HepG2 (cell line): Measurements from ENCODE around the gene TFDP2. TPM values are rescaled to one million over a fixed set of nuclear protein-coding genes. Genes with fewer than 3 reads are reported as not detected.

ENCODE experiments used
- ATAC-seq: fragments of 200-7000 bp; cut with Tn5 transposase; 3 replicates; pipeline ENCODE4 v1.9.1; 2020; ENCODE audit warnings: mild to moderate bottlenecking, moderate library complexity
- BruUV-seq: library from RNA; stranded (reverse); fragments of 400-500 nt; replicated peaks from 2 replicates; lab custom pipeline; 2021; lab: Mats Ljungman, UMichigan
- CTCF ChIA-PET: fragments of 300-600 bp; formaldehyde crosslinking; extraction: SDS; loops from one replicate; lab custom pipeline; 2021; ENCODE audit warnings: low total read pairs, inconsistent platforms, low intra/inter-chr PET ratio; lab: Yijun Ruan, JAX
- POLR2A ChIA-PET: fragments of 350-600 bp; sonication (Branson Sonifier 250); formaldehyde crosslinking; loops from one replicate; lab custom pipeline; 2020; ENCODE audit warnings: antibody characterized with exemption, inconsistent platforms; lab: Yijun Ruan, JAX
- DNase-seq: peaks from one replicate; pipeline ENCODE4 v3.0.0-alpha.2; 2015; ENCODE audit warnings: low spot score
- FAIRE-seq: peaks from 3 replicates; lab custom pipeline; 2011; peaks lifted over from hg19 to GRCh38; lab: Jason Lieb, UNC
- H2AFZ ChIP-seq: one replicate; pipeline ENCODE4 v1.6.1; 2011; ENCODE audit warnings: low read length, inconsistent platforms
- H3K27ac ChIP-seq: fragments of 300-600 bp; 3 replicates; pipeline ENCODE4 v1.8.0; 2011; ENCODE audit warnings: mixed run types, mild to moderate bottlenecking, mixed read lengths, low read length, inconsistent platforms; ENCODE audit not compliant: insufficient read depth; ENCODE audit errors: extremely low read length
- H3K27me3 ChIP-seq, 2 experiments: fragments of 200-600 bp in 1 of 2; 2 replicates in 1 of 2; 3 replicates in 1 of 2; pipeline versions ENCODE4 v1.6.0 to v1.8.0; 2011; ENCODE audit warnings: low read length in 2 of 2, mild to moderate bottlenecking in 2 of 2, moderate library complexity in 2 of 2, inconsistent platforms in 1 of 2; ENCODE audit not compliant: insufficient read depth in 2 of 2, control insufficient read depth in 1 of 2
- H3K36me3 ChIP-seq, 2 experiments: fragments of 200-600 bp in 1 of 2; replicated peaks in 1 of 2; 2 replicates in 1 of 2; 3 replicates in 1 of 2; pipeline versions ENCODE4 v1.5.1 to v1.8.0; 2011; ENCODE audit warnings: low read length in 2 of 2, inconsistent platforms in 1 of 2; ENCODE audit not compliant: insufficient read depth in 2 of 2, control insufficient read depth in 1 of 2
- H3K4me1 ChIP-seq: 2 replicates; pipeline ENCODE4 v1.5.1; 2012; ENCODE audit warnings: low read length, inconsistent platforms; ENCODE audit not compliant: insufficient read depth
- H3K4me2 ChIP-seq: 2 replicates; pipeline ENCODE4 v1.6.0; 2011; ENCODE audit warnings: low read depth, low read length, inconsistent platforms
- H3K4me3 ChIP-seq, 3 experiments: fragments of 200-600 bp in 1 of 3; sonication (generic), shearing (Covaris generic) in 1 of 3; replicated peaks in 1 of 3; 2 replicates each; pipeline ENCODE4 v1.5.1; 2011 to 2016; ENCODE audit warnings: low read length in 3 of 3, inconsistent platforms in 2 of 3, low read depth in 2 of 3, mild to moderate bottlenecking in 2 of 3, control low read depth in 1 of 3, mixed read lengths in 1 of 3; ENCODE audit not compliant: insufficient read depth in 1 of 3
- H3K79me2 ChIP-seq: one replicate; pipeline ENCODE4 v1.6.1; 2011; ENCODE audit warnings: low read length, inconsistent platforms; ENCODE audit not compliant: insufficient read depth
- H3K9ac ChIP-seq: 2 replicates; pipeline ENCODE4 v1.6.0; 2011; ENCODE audit warnings: mild to moderate bottlenecking, low read depth, low read length, inconsistent platforms; ENCODE audit not compliant: insufficient read depth
- H3K9me3 ChIP-seq: 2 replicates; pipeline ENCODE4 v1.5.1; 2012; ENCODE audit warnings: mild to moderate bottlenecking, low read length
- H4K20me1 ChIP-seq: 2 replicates; pipeline ENCODE4 v1.6.0; 2011; ENCODE audit warnings: inconsistent platforms, mild to moderate bottlenecking, low read length, moderate library complexity; ENCODE audit not compliant: insufficient read depth
- BRD4 ChIP-seq: sonication (generic); formaldehyde crosslinking; IDR thresholded peaks from 2 replicates; pipeline ENCODE4 v1.4.0; 2020; ENCODE audit warnings: missing genetic modification reagents
- MED8 ChIP-seq: sonication (generic); formaldehyde crosslinking; IDR thresholded peaks from 2 replicates; pipeline ENCODE4 v1.8.1; 2023; ENCODE audit warnings: mild to moderate bottlenecking, missing genetic modification reagents; ENCODE audit not compliant: insufficient replicate concordance
- NR2F6 ChIP-seq, 2 experiments: IDR thresholded peaks; 2 replicates each; pipeline ENCODE4 v1.6.1; 2016; ENCODE audit warnings: antibody characterized with exemption in 1 of 2, mild to moderate bottlenecking in 1 of 2
- PAX8 ChIP-seq: sonication (generic); formaldehyde crosslinking; IDR thresholded peaks from 2 replicates; pipeline ENCODE4 v1.8.0; 2022; ENCODE audit warnings: mild to moderate bottlenecking, missing genetic modification reagents, borderline replicate concordance
- RBM39 ChIP-seq: fragments of 200-400 bp; formaldehyde crosslinking; IDR thresholded peaks from one replicate; pipeline ENCODE4 v1.6.1; 2018; ENCODE audit warnings: antibody characterized with exemption, mild to moderate bottlenecking, low read depth, low read length; ENCODE audit not compliant: poor library complexity, severe bottlenecking
- SMAD9 ChIP-seq: sonication (generic); formaldehyde crosslinking; IDR thresholded peaks from 2 replicates; pipeline ENCODE4 v1.5.1; 2020; ENCODE audit warnings: mild to moderate bottlenecking, missing genetic modification reagents
- TAF15 ChIP-seq: fragments of 200-400 bp; formaldehyde crosslinking; IDR thresholded peaks from one replicate; pipeline ENCODE4 v1.6.1; 2018; ENCODE audit warnings: mild to moderate bottlenecking, low read depth, low read length; ENCODE audit not compliant: poor library complexity, severe bottlenecking
- ZNF121 ChIP-seq: sonication (generic); formaldehyde crosslinking; IDR thresholded peaks from 2 replicates; pipeline ENCODE4 v1.5.0; 2020; ENCODE audit warnings: mild to moderate bottlenecking, missing genetic modification reagents
- WGBS: methylation state at CpG from one replicate; pipeline ENCODE4 v1.1.6; 2017; ENCODE audit warnings: low lambda C conversion rate; 5-methylcytosine and 5-hydroxymethylcytosine counted together
- in situ Hi-C: cut with HindIII; loops from 2 replicates; pipeline ENCODE4 v1.10.0; 2017; ENCODE audit warnings: low pct_unique_long_range_greater_than_20kb; ENCODE audit not compliant: extremely low pct_ligation_motif_present
- intact Hi-C: fragments of 100-400 bp; cut with micrococcal nuclease; formaldehyde crosslinking; loops from one replicate; pipeline ENCODE4 v1.10.0; 2022; ENCODE audit not compliant: unreplicated experiment
- polyA plus RNA-seq, 8 experiments: library from polyadenylated mRNA; depleted of rRNA in 3 of 8; stranded (reverse) in 7 of 8; unstranded in 1 of 8; fragments of >200 nt; fragmentation: Illumina TruSeq in 4 of 8; extraction: Trizol in 4 of 8; gene quantifications; 2 replicates each; pipeline versions ENCODE4 v1.2.1 to v1.2.3, GENCODE V29; 2011 to 2016; ENCODE audit warnings: low read depth in 4 of 8, missing spikeins in 1 of 8, mixed read lengths in 1 of 8; ENCODE audit not compliant: insufficient read depth in 1 of 8
- total RNA-seq, 5 experiments: library from RNA; depleted of rRNA; stranded (reverse); fragments of >200 nt; fragmentation: Illumina TruSeq; extraction: Trizol; gene quantifications; 2 replicates each; pipeline ENCODE4 v1.2.3, GENCODE V29; 2016; ENCODE audit warnings: low read depth in 1 of 5
- TF ChIP-seq, protein P1 (sequence below): sonication (generic); formaldehyde crosslinking; IDR thresholded peaks from 2 replicates; pipeline ENCODE4 v1.9.0; 2021; ENCODE audit warnings: missing genetic modification reagents, borderline replicate concordance
- TF ChIP-seq, protein P2 (sequence below): sonication (generic); formaldehyde crosslinking; IDR thresholded peaks from 2 replicates; pipeline ENCODE4 v1.4.0; 2020; ENCODE audit warnings: mild to moderate bottlenecking, missing genetic modification reagents

Gene TFDP2
- total and polyA plus RNA-seq, 2 of the 13 experiments (the other 11 are each of a cell fraction or from before 2014, with no cell fraction given) = 17.9 to 37.4 TPM

DNA sequence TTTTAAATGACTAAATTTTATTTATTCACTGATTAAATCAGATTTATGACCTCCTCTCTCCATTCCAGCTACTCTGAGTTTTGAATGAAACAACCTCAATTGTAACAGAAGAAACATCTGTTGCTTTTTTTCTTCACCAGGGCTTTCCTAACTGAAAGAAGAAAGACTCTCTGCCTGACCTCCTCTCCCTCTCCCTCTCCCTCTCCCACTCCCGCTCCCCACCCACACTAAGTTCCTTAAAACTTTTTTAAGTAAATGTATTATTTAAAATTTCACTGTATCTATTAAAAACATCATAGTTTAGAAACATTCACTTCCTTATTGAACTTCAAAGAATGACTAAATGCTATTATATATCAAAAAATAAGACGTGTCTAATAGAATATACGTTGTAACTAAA lies 122.0 kb downstream of the TFDP2 start:
- H3K4me3 ChIP-seq = no peak overlapping the region
- FAIRE-seq (no peak), ATAC-seq (no peak)
- no peaks in the 10 kb centered on the region for H3K9me3 ChIP-seq
- CTCF ChIA-PET = no interaction called here
- H3K36me3 ChIP-seq = no peaks in the 10 kb centered on the region
- intact Hi-C loops = no loop called here
- TF ChIP-seq ZNF121 = no peak
- TF ChIP-seq, all 625 proteins: peak for 0
- Histone ChIP-seq H3K79me2 (no peaks in the 10 kb centered on the region), H3K27ac (no peak overlapping the region), H2AFZ (no peak overlapping the region), H4K20me1 (no peaks in the 10 kb centered on the region), H3K4me1 (no peaks in the 10 kb centered on the region), H3K27me3 (no peaks in the 10 kb centered on the region), H3K4me2 (no peak overlapping the region), H3K9ac (no peak overlapping the region)
- POLR2A ChIA-PET = no interaction called here
- in situ Hi-C loops = no loop called here
- no TSS peak for BruUV-seq
- no peak for DNase-seq
- 95% methylated on average over 3 of the region's 3 CpGs for WGBS

DNA sequence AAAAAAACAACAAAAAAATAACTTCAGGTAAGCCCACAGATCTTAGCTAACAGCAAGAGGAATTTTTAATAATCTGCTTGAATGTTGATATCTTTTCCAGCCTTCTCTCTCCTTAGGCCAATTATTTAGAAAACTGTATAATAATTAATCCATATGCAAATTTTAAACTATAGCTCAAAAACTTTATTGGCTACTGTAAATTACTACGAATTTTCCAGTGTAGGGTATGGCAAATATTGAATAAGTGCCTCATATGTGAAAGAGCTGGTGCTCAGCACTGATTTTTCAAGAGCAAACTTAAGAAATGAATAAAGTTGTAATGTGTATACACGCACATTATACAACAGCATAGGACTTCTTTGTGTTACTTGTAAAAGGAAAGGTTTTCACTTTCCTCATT lies 123.0 kb downstream of the TFDP2 start:
- no peaks in the 10 kb centered on the region for H3K9me3 ChIP-seq
- BruUV-seq = no TSS peak
- H3K27me3 ChIP-seq = no peaks in the 10 kb centered on the region
- H3K36me3 ChIP-seq = no peaks in the 10 kb centered on the region
- in situ Hi-C loops = no loop called here
- no peak overlapping the region for H2AFZ ChIP-seq
- TF ChIP-seq RBM39 = no peak
- TF ChIP-seq BRD4 = no peak
- no peak for TF ChIP-seq MED8 (CRISPR knock-in tag)
- TF ChIP-seq, protein P1, sequence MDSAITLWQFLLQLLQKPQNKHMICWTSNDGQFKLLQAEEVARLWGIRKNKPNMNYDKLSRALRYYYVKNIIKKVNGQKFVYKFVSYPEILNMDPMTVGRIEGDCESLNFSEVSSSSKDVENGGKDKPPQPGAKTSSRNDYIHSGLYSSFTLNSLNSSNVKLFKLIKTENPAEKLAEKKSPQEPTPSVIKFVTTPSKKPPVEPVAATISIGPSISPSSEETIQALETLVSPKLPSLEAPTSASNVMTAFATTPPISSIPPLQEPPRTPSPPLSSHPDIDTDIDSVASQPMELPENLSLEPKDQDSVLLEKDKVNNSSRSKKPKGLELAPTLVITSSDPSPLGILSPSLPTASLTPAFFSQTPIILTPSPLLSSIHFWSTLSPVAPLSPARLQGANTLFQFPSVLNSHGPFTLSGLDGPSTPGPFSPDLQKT (CRISPR knock-in tag) = no peak
- no peak for TF ChIP-seq PAX8 (CRISPR knock-in tag)
- no peak for TF ChIP-seq NR2F6 (IDR thresholded peaks at IDR 0.05)
- TF ChIP-seq NR2F6 (CRISPR knock-in tag; IDR thresholded peaks at IDR 0.05) = no peak
- TF ChIP-seq, protein P2, sequence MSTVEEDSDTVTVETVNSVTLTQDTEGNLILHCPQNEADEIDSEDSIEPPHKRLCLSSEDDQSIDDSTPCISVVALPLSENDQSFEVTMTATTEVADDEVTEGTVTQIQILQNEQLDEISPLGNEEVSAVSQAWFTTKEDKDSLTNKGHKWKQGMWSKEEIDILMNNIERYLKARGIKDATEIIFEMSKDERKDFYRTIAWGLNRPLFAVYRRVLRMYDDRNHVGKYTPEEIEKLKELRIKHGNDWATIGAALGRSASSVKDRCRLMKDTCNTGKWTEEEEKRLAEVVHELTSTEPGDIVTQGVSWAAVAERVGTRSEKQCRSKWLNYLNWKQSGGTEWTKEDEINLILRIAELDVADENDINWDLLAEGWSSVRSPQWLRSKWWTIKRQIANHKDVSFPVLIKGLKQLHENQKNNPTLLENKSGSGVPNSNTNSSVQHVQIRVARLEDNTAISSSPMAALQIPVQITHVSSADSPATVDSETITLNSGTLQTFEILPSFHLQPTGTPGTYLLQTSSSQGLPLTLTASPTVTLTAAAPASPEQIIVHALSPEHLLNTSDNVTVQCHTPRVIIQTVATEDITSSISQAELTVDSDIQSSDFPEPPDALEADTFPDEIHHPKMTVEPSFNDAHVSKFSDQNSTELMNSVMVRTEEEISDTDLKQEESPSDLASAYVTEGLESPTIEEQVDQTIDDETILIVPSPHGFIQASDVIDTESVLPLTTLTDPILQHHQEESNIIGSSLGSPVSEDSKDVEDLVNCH (CRISPR knock-in tag) = no peak
- TF ChIP-seq TAF15 = no peak
- TF ChIP-seq SMAD9 (CRISPR knock-in tag) = no peak
- no peak for DNase-seq
- FAIRE-seq = no peak
- ChIA-PET POLR2A (no interaction called here), CTCF (no interaction called here)
- H3K27ac ChIP-seq = no peak overlapping the region
- H3K79me2 ChIP-seq = no peaks in the 10 kb centered on the region
- 72% methylated on average over 2 of the region's 2 CpGs for WGBS
- no peaks in the 10 kb centered on the region for H4K20me1 ChIP-seq
- H3K4me3 ChIP-seq = no peak overlapping the region
- no peaks in the 10 kb centered on the region for H3K4me1 ChIP-seq
- H3K4me2 ChIP-seq = no peak overlapping the region
- no peak overlapping the region for H3K9ac ChIP-seq
- intact Hi-C loops = no loop called here
- no peak for ATAC-seq
